ENCODE measurements around the gene CBFB. TPM values are rescaled to one million over a fixed set of nuclear protein-coding genes. Genes with fewer than 3 reads are reported as not detected.

The CBFB gene
- total and polyA plus RNA-seq, 2 experiments from 2014 or later: 66.3 to 197 TPM

- DNase-seq (ENCODE audit: low read depth in 1 of 2, low spot score in 1 of 2): no peak
- Histone ChIP-seq H3K4me1 (ENCODE audit: low read depth) (no peaks in the 10 kb centered on the region), H3K27ac (no peak overlapping the region), H3K9me3 (ENCODE audit: low read depth) (no peaks in the 10 kb centered on the region), H3K27me3 (peaks cover 3% of the 10 kb centered on the region), H3K4me3 (no peak overlapping the region), H3K36me3 (no peaks in the 10 kb centered on the region)
- no peak for TF ChIP-seq CTCF (IDR thresholded peaks at IDR 0.05; ENCODE audit: low read depth, low read length)
These were observed 11.6 kb upstream of the CBFB start for GRCh38 chr16:67017421-67017750.

DNA sequence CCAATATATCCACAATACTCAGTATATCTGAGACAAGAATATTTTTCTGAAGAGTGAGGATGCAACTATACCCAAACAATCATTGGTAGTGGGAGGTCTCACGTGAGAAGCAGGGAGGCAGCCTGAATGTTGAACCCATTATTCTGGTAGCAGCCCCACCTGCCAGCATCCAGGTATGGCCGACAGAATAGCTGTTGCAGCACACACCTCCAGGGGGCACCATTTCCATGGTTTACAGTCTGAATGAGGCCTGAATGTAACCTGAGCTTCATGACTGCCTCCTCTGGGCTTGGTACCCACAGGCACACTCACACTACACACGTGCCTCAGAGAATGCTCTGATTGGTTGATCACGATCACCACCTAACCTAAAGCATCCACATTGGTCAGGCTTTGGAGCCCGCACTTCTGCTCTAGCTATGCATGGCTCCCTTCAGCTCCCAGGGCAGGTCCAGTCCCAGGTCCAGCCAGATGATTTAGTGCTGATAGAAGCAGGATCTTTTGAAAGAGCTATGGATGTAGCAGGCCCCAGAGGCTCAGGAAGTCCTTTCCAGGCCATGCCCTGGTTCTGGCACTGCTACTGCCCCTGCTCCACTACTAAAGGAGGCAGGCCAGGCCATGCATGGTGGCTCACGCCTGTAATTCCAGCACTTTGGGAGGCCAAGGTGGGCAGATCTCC, 11.0 kb upstream of the CBFB start:
- H3K27me3 ChIP-seq: peaks cover 3% of the 10 kb centered on the region
- H3K9me3 ChIP-seq (ENCODE audit: low read depth): no peaks in the 10 kb centered on the region
- TF ChIP-seq CTCF (IDR thresholded peaks at IDR 0.05; ENCODE audit: low read depth, low read length): peak; percentile 70
- no peaks in the 10 kb centered on the region for H3K36me3 ChIP-seq
- no peak overlapping the region for H3K27ac ChIP-seq
- peaks cover 5% of the 10 kb centered on the region for H3K4me1 ChIP-seq (ENCODE audit: low read depth)
- H3K4me3 ChIP-seq: no peak overlapping the region
- peak; percentile 90 to 93 for DNase-seq (ENCODE audit: low read depth in 1 of 2, low spot score in 1 of 2)

DNA sequence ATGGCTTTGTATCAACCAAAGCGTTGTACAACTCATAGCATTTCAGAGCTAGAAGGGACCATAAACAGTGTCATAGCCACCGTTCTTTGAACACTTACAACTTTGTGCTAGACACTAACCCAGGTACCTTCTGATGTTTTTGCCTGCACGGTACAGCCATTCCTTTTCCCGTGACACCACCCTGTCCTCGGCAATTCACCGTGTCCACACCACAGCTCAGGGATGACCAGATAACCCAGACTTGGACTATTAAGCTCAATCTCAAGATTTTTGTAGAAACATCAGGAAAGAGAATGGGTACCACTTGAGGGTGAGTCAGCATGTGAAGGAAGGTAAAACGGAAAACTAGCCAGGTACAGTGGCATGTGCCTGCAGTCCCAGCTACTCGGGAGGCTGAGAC, 9.8 kb upstream of the CBFB start:
- Histone ChIP-seq H3K27me3 (no peaks in the 10 kb centered on the region), H3K27ac (no peak overlapping the region), H3K9me3 (ENCODE audit: low read depth) (no peaks in the 10 kb centered on the region), H3K4me3 (no peak overlapping the region), H3K36me3 (no peaks in the 10 kb centered on the region), H3K4me1 (ENCODE audit: low read depth) (peaks cover 6% of the 10 kb centered on the region)
- no peak for DNase-seq (ENCODE audit: low read depth in 1 of 2, low spot score in 1 of 2)
- TF ChIP-seq CTCF (IDR thresholded peaks at IDR 0.05; ENCODE audit: low read depth, low read length): no peak

DNA sequence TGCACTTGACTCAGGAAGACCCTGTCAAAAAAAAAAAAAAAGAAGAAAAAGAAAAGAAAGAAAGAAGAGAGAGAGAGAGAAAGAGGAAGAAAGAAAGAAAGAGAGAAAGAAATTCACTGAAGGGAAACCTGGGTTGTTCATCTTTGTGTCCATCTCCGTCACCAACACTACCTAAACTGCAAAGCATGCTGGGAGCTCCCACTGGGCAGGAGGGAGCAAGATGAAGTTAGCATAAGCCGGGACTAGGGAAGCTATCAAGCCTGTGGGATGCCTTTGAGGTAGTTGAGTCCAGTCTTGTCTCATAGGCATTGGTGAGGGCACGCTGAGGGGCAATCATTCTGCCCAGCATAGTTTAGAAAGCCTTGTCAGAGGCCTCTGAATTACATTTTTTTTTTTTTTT, 7.6 kb upstream of the CBFB start:
- Histone ChIP-seq H3K36me3 (no peaks in the 10 kb centered on the region), H3K27me3 (no peaks in the 10 kb centered on the region), H3K9me3 (ENCODE audit: low read depth) (no peaks in the 10 kb centered on the region), H3K4me3 (no peak overlapping the region), H3K27ac (no peak overlapping the region), H3K4me1 (ENCODE audit: low read depth) (peaks cover 11% of the 10 kb centered on the region)
- no peak for TF ChIP-seq CTCF (IDR thresholded peaks at IDR 0.05; ENCODE audit: low read depth, low read length)
- no peak for DNase-seq (ENCODE audit: low read depth in 1 of 2, low spot score in 1 of 2)

DNA sequence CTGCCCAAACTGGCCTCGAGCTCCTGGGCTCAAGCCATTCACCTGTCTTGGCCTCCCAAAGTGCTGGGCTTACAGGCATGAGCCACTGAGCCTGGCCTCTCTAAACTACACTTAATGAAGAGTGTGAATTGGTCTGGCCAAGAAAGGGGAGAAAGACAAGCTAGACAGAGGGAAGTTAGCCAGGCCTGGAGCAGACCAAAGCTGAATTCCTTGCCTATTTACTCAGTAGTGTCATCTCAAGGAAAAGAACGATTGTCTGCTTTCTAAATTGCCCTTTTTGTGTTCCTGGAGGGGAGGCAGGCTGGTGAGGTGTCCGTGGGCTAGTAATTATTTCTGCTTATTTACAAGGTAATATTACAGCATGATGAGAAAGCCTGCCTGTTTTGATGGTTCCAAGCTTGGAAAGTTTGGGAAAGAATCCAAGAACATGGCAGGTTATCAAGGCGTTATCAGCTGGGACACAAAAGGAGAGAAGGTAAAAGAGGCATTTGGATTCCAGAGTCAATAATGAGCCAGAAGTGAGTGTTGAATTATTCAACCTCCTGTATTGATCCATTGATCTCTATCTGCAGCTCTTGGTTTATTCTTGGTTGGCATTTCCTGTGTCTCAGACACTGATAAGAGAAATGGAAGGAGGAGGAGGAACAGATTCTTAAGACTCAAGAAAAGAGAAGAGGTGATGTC, 6.3 kb upstream of the CBFB start:
- Histone ChIP-seq H3K36me3 (no peaks in the 10 kb centered on the region), H3K27ac (peak overlapping the region; percentile 40), H3K9me3 (ENCODE audit: low read depth) (no peaks in the 10 kb centered on the region), H3K4me1 (ENCODE audit: low read depth) (peaks cover 11% of the 10 kb centered on the region), H3K4me3 (no peak overlapping the region), H3K27me3 (no peaks in the 10 kb centered on the region)
- no peak for DNase-seq (ENCODE audit: low read depth in 1 of 2, low spot score in 1 of 2)
- TF ChIP-seq CTCF (IDR thresholded peaks at IDR 0.05; ENCODE audit: low read depth, low read length): no peak
